M059J (cell line): ENCODE data around the gene ANXA4. TPM values are rescaled to one million over a fixed set of nuclear protein-coding genes. Genes with fewer than 3 reads are reported as not detected.

ENCODE experiments used
- DNase-seq: peaks from one replicate; pipeline ENCODE4 v3.0.0-alpha.2; 2012; ENCODE audit warnings: low read depth
- total RNA-seq: library from RNA; depleted of rRNA; stranded (reverse); fragments of >200 nt; shearing (Covaris generic); gene quantifications from 2 replicates; pipeline ENCODE4 v1.2.3, GENCODE V29; 2014; rRNA removed

ANXA4 gene
- total RNA-seq, 1 experiment from 2014 or later: 16.9 TPM

GRCh38 chr2:69844560-69844959 is 102.6 kb downstream of the ANXA4 start:
- no peak for DNase-seq

DNA sequence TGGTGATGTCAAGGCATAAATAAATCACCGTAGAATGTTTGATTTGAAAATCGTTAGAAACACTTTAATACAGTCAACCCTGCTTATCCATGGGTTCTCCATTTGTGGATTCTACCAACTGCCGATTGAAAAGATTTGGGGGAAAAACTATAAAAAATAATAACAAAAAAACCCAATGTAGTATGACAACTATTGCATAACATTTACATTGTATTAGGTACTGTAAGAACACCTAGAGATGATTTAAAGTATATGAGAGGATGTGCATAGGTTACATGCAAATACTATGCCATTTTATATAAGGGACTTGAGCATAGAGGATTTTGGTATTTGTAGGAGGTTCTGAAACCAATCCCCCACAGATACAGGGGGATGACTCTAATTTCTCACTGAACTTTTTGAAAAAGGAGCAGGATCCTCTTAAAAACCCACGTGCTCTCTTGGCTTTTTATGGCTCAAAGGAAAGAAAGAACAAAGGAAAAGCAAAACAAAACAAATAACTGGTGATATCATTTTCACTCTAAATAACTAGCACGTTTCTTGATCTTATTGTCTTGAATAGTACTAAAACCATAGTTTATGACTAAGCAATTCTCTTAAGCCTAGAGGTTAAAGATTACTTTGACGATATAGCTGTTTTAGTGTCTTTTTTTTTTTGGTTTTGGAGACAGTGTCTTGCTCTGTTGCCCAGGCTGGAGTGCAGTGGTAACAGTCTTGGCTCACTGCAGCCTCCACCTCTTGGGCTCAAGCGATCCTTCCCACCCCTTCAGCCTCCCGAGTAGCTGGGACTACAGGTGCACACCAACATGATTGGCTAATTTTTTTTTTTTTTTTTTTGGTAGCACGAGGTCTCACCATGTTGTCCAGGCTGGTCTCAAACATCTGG is 104.5 kb downstream of the ANXA4 start:
- no peak for DNase-seq

DNA sequence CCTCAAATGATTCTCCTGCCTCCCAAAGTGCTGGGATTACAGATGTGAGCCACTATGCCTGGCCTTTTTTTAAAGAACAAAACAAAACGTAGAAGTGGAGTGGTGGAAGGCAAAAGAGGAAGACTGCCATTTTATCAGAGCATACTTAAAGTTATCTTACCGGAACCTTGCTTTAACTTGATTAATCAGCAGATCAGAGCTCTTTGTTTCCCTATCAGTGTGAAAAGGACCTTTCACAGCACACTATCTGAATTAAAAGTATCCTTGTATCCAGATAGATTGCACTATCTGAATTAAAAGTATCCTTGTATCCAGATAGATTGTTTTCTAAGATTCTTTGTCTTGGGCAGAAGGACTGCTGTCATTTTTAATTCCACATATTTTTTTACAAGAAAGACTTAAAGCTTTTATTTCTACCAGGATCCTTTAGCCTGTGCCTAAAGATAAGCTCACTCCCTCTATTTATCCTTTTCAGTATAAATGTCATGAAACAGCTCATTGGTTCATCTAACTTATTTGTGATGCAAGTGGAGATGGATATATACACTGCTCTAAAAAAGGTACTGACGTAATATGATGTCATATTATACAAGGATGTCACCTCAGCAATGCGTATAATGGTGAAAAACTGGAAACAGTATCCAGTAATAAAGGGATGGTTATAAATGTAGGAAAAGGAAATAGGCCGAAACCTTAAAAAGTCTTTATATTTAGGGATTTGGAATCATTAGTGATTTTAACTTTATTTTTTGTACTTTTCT is 105.3 kb downstream of the ANXA4 start:
- DNase-seq: no peak

GRCh38 chr2:69848186-69848790 is 106.4 kb downstream of the ANXA4 start:
- no peak for DNase-seq

DNA sequence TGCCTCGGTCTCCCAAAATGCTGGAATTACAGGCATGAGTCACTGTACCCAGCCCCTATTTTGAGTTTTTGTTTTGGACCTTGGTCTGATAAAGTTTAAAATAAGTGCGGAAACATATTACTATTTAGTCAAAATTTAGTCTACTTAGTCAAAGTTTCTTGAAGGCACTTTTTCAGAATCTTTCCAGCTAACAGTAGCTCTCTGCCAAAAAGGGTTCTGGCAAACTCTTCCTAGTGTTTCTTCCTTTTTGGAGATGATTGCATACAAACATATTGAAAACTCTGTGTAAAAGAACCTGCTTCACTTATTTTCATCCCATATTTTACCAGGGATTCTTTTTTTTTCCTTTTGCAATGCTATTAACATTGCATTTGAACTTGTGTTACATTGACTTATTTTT is 116.3 kb downstream of the ANXA4 start:
- no peak for DNase-seq

DNA sequence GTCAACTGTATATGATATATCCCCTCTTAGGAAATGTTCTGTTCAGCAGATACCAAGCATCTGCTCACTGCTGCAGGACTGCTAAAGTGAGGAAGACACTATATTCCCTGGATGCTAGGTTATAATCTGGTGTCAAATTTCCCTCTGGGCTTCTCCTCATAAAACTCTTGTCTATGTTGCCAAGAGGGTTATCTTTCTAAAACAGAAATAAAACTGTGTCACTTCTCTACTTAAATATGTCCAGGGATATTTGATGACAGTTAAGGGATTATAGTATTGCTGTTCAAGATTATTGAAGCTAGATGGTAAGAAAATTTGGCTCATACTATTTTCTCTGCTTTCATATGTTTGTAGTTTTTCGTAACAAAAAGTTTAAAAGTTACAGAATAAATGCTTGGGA is 121.4 kb downstream of the ANXA4 start:
- DNase-seq: no peak

Other genes with a start within 250 kb of the ANXA4 start
- gene AAK1, start 98.4 kb upstream of the ANXA4 start, total RNA-seq: 32.6 and 52.0 TPM in 2 replicates
- 3.5 and 9.4 TPM in 2 replicates for gene GMCL1, start 87.5 kb downstream of the ANXA4 start, total RNA-seq
- gene SNRNP27, start 151.8 kb downstream of the ANXA4 start, total RNA-seq: 93.9 and 105 TPM in 2 replicates
- gene MXD1, start 173.0 kb downstream of the ANXA4 start, total RNA-seq: 2.1 and 5.0 TPM in 2 replicates
- 0.15 and 0.49 TPM in 2 replicates for gene ASPRV1, start 219.5 kb downstream of the ANXA4 start, total RNA-seq